ENCODE results near the gene SHISA5. TPM values are rescaled to one million over a fixed set of nuclear protein-coding genes. Genes with fewer than 3 reads are reported as not detected.

The SHISA5 gene
- total and polyA plus RNA-seq, 2 of the 8 experiments (the other 6 are each of a cell fraction or from before 2014, with no cell fraction given) = 196 to 315 TPM

- TF ChIP-seq, protein P1, sequence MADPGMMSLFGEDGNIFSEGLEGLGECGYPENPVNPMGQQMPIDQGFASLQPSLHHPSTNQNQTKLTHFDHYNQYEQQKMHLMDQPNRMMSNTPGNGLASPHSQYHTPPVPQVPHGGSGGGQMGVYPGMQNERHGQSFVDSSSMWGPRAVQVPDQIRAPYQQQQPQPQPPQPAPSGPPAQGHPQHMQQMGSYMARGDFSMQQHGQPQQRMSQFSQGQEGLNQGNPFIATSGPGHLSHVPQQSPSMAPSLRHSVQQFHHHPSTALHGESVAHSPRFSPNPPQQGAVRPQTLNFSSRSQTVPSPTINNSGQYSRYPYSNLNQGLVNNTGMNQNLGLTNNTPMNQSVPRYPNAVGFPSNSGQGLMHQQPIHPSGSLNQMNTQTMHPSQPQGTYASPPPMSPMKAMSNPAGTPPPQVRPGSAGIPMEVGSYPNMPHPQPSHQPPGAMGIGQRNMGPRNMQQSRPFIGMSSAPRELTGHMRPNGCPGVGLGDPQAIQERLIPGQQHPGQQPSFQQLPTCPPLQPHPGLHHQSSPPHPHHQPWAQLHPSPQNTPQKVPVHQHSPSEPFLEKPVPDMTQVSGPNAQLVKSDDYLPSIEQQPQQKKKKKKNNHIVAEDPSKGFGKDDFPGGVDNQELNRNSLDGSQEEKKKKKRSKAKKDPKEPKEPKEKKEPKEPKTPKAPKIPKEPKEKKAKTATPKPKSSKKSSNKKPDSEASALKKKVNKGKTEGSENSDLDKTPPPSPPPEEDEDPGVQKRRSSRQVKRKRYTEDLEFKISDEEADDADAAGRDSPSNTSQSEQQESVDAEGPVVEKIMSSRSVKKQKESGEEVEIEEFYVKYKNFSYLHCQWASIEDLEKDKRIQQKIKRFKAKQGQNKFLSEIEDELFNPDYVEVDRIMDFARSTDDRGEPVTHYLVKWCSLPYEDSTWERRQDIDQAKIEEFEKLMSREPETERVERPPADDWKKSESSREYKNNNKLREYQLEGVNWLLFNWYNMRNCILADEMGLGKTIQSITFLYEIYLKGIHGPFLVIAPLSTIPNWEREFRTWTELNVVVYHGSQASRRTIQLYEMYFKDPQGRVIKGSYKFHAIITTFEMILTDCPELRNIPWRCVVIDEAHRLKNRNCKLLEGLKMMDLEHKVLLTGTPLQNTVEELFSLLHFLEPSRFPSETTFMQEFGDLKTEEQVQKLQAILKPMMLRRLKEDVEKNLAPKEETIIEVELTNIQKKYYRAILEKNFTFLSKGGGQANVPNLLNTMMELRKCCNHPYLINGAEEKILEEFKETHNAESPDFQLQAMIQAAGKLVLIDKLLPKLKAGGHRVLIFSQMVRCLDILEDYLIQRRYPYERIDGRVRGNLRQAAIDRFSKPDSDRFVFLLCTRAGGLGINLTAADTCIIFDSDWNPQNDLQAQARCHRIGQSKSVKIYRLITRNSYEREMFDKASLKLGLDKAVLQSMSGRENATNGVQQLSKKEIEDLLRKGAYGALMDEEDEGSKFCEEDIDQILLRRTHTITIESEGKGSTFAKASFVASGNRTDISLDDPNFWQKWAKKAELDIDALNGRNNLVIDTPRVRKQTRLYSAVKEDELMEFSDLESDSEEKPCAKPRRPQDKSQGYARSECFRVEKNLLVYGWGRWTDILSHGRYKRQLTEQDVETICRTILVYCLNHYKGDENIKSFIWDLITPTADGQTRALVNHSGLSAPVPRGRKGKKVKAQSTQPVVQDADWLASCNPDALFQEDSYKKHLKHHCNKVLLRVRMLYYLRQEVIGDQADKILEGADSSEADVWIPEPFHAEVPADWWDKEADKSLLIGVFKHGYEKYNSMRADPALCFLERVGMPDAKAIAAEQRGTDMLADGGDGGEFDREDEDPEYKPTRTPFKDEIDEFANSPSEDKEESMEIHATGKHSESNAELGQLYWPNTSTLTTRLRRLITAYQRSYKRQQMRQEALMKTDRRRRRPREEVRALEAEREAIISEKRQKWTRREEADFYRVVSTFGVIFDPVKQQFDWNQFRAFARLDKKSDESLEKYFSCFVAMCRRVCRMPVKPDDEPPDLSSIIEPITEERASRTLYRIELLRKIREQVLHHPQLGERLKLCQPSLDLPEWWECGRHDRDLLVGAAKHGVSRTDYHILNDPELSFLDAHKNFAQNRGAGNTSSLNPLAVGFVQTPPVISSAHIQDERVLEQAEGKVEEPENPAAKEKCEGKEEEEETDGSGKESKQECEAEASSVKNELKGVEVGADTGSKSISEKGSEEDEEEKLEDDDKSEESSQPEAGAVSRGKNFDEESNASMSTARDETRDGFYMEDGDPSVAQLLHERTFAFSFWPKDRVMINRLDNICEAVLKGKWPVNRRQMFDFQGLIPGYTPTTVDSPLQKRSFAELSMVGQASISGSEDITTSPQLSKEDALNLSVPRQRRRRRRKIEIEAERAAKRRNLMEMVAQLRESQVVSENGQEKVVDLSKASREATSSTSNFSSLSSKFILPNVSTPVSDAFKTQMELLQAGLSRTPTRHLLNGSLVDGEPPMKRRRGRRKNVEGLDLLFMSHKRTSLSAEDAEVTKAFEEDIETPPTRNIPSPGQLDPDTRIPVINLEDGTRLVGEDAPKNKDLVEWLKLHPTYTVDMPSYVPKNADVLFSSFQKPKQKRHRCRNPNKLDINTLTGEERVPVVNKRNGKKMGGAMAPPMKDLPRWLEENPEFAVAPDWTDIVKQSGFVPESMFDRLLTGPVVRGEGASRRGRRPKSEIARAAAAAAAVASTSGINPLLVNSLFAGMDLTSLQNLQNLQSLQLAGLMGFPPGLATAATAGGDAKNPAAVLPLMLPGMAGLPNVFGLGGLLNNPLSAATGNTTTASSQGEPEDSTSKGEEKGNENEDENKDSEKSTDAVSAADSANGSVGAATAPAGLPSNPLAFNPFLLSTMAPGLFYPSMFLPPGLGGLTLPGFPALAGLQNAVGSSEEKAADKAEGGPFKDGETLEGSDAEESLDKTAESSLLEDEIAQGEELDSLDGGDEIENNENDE (IDR thresholded peaks at IDR 0.05; ENCODE audit: insufficient replicate concordance, low read length) = no peak
- no peak for TF ChIP-seq SUZ12 (IDR thresholded peaks at IDR 0.05; ENCODE audit: low read length)
Measured at GRCh38 chr3:48419149-48419548, 84.8 kb downstream of the SHISA5 start (continued).

Data from H1 (cell line).